OCI-LY3 (cell line): ENCODE results near the gene KLHL30.

Experiments
- H2AFZ ChIP-seq: fragments of 200-600, 300-600 bp; shearing (Covaris generic); 2 replicates; pipeline ENCODE4 v1.6.0; 2014; ENCODE audit warnings: antibody characterized with exemption, low read depth, low read length
- H3K27ac ChIP-seq: fragments of 200-600, 300-600 bp; sonication (generic); 2 replicates; pipeline ENCODE4 v1.5.1; 2014; ENCODE audit warnings: mild to moderate bottlenecking, low read length, moderate library complexity, mixed read lengths
- H3K27me3 ChIP-seq: fragments of 200-600, 300-600 bp; sonication (generic); 2 replicates; pipeline ENCODE4 v1.6.1; 2014; ENCODE audit warnings: low read depth, low read length, mixed read lengths
- H3K36me3 ChIP-seq: fragments of 200-600, 300-600 bp; sonication (generic); replicated peaks from 2 replicates; pipeline ENCODE3; 2014; ENCODE audit warnings: low read depth, low read length, mixed read lengths
- H3K4me1 ChIP-seq: fragments of 300-600, 200-600 bp; sonication (generic); 2 replicates; pipeline ENCODE4 v1.6.1; 2014; ENCODE audit warnings: low read length, mixed read lengths
- H3K4me2 ChIP-seq: fragments of 200-600, 300-600 bp; sonication (generic); 2 replicates; pipeline ENCODE4 v1.6.1; 2014; ENCODE audit warnings: low read length, mixed read lengths
- H3K4me3 ChIP-seq: fragments of 300-600, 200-600 bp; sonication (generic); 2 replicates; pipeline ENCODE4 v1.5.1; 2014; ENCODE audit warnings: antibody characterized with exemption, mild to moderate bottlenecking, low read length, moderate library complexity
- H3K79me2 ChIP-seq: fragments of 300-600, 200-600 bp; shearing (Covaris generic); 2 replicates; pipeline ENCODE4 v1.6.1; 2014; ENCODE audit warnings: mild to moderate bottlenecking, low read length, mixed read lengths
- H3K9ac ChIP-seq: fragments of 300-600, 200-600 bp; shearing (Covaris generic); 2 replicates; pipeline ENCODE4 v1.6.0; 2014; ENCODE audit warnings: mild to moderate bottlenecking, low read length, moderate library complexity
- H3K9me3 ChIP-seq: fragments of 200-600, 300-600 bp; shearing (Covaris generic); 2 replicates; pipeline ENCODE4 v1.6.1; 2014; ENCODE audit warnings: low read length, mixed read lengths; ENCODE audit not compliant: insufficient read depth
- H4K20me1 ChIP-seq: fragments of 200-600, 300-600 bp; sonication (generic); 2 replicates; pipeline ENCODE4 v1.6.1; 2016; ENCODE audit warnings: low read length, mixed read lengths; ENCODE audit not compliant: insufficient read depth
- EZH2phosphoT487 ChIP-seq: fragments of 200-600 bp; shearing (Covaris generic); IDR thresholded peaks from 2 replicates; pipeline ENCODE4 v1.6.1; 2018; ENCODE audit warnings: antibody characterized with exemption, mixed run types, low read depth
- TF ChIP-seq, protein P1 (sequence below): fragments of 200-600, 300-600 bp; sonication (generic); IDR thresholded peaks from 2 replicates; pipeline ENCODE4 v1.5.1; 2014; ENCODE audit warnings: antibody characterized with exemption, low read length, low read depth

The KLHL30 gene

DNA sequence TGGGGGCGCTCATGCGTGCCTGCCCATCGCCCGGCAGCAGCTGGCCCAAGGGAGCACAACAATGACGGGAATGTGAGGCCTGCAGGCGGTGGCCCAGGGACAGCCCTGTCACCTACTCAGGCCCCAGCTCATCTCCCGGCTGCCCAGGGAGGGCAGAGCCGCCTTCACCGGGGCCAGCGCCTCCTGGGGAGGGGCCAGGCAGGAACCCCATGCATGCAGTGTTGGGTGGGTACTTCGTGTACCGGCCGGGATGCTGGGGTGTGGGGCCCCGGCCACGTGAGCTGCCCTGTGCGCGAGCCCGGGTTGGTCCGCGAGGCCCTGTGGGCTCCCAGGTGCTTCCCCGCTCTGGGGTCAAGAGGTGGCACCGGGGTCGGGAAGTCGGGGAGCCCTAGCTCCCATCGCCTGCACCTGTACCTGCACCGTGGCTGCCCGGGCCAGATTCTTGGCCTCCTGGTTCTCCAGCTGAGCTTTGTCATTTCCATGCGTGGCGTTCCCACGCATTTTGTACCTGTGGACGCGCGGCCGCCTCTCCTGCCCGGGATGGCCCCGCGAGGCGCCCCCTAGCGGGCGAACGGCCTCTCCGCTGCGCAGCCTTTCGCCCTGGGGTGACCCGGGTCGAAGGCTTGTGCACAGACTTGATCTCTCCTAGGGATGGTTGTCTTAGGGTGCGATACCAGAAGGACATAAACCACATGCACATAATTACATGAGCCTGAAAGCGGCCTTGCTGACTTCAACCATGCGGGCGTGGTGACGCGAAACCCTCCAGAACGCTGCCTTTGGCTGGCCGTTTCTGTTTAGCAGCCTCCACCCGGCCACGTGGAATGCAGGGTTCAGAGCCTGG is 950 bp downstream of the KLHL30 start:
- Histone ChIP-seq H3K79me2 (no peaks in the 10 kb centered on the region), H3K4me2 (peak overlapping the region; percentile 82), H3K9ac (0 out of 2 replicates have a peak overlapping the region, but pooled peaks have one; percentile 13), H3K9me3 (no peaks in the 10 kb centered on the region), H3K27ac (no peak overlapping the region), H3K4me3 (peak overlapping the region; percentile 72), H3K27me3 (no peaks in the 10 kb centered on the region), H2AFZ (peak overlapping the region; percentile 69; the same call in 1 of the 2 replicates), H4K20me1 (no peaks in the 10 kb centered on the region), H3K36me3 (no peaks in the 10 kb centered on the region), H3K4me1 (peaks cover 6% of the 10 kb centered on the region)
- TF ChIP-seq, protein P1, sequence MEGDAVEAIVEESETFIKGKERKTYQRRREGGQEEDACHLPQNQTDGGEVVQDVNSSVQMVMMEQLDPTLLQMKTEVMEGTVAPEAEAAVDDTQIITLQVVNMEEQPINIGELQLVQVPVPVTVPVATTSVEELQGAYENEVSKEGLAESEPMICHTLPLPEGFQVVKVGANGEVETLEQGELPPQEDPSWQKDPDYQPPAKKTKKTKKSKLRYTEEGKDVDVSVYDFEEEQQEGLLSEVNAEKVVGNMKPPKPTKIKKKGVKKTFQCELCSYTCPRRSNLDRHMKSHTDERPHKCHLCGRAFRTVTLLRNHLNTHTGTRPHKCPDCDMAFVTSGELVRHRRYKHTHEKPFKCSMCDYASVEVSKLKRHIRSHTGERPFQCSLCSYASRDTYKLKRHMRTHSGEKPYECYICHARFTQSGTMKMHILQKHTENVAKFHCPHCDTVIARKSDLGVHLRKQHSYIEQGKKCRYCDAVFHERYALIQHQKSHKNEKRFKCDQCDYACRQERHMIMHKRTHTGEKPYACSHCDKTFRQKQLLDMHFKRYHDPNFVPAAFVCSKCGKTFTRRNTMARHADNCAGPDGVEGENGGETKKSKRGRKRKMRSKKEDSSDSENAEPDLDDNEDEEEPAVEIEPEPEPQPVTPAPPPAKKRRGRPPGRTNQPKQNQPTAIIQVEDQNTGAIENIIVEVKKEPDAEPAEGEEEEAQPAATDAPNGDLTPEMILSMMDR = peak; percentile 65
- TF ChIP-seq EZH2phosphoT487 = no peak

DNA sequence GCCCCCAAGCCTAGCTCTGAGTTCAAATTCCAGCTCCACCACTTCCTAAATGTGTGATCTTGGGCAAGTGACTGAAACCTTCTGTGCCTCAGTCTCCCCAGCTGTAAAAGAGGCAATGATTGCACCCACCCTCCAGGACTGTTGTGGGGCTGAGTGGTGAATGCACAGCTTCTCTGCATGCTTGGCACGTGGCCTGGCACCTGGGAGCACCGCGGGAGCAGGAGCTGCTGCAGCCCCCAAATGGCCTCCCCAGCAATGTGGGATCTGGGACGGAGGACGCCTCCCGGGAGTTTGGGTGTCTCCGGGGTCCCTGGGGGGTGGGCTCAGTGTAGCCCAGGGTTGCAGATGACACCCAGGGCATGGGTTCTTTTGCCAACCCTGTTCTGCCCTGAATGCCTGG is 1.6 kb downstream of the KLHL30 start:
- no peak overlapping the region for H3K9ac ChIP-seq
- H3K79me2 ChIP-seq = no peaks in the 10 kb centered on the region
- H3K9me3 ChIP-seq = no peaks in the 10 kb centered on the region
- no peaks in the 10 kb centered on the region for H3K36me3 ChIP-seq
- H3K4me3 ChIP-seq = no peak overlapping the region
- TF ChIP-seq EZH2phosphoT487 = no peak
- TF ChIP-seq, protein P1 = no peak
- H4K20me1 ChIP-seq = no peaks in the 10 kb centered on the region
- H2AFZ ChIP-seq = no peak overlapping the region
- no peak overlapping the region for H3K4me2 ChIP-seq
- no peaks in the 10 kb centered on the region for H3K27me3 ChIP-seq
- H3K27ac ChIP-seq = no peak overlapping the region
- peaks cover 6% of the 10 kb centered on the region for H3K4me1 ChIP-seq

DNA sequence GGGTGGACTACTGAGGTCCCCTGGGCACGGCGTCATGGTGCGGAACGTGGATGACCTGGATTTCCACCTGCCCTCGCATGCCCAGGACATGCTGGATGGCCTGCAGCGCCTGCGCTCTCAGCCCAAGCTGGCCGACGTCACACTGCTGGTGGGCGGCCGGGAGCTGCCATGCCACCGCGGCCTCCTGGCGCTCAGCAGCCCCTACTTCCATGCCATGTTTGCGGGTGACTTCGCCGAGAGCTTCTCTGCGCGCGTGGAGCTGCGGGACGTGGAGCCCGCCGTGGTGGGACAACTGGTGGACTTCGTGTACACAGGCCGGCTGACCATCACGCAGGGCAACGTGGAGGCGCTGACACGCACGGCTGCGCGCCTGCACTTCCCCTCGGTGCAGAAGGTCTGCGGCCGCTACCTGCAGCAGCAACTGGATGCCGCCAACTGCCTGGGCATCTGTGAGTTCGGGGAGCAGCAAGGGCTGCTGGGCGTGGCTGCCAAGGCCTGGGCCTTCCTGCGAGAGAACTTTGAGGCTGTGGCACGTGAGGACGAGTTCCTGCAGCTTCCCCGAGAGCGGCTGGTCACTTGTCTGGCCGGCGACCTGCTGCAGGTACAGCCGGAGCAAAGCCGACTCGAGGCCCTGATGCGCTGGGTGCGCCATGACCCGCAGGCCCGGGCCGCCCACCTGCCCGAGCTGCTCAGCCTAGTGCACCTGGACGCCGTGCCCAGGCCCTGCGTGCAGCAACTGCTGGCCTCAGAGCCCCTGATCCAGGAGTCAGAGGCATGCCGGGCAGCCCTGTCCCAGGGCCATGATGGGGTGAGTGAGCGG is 2.5 kb downstream of the KLHL30 start:
- Histone ChIP-seq H3K9ac (no peak overlapping the region), H2AFZ (no peak overlapping the region), H3K27ac (no peak overlapping the region), H3K27me3 (no peaks in the 10 kb centered on the region), H3K4me2 (no peak overlapping the region), H3K9me3 (no peaks in the 10 kb centered on the region), H4K20me1 (no peaks in the 10 kb centered on the region), H3K4me1 (peaks cover 6% of the 10 kb centered on the region), H3K79me2 (no peaks in the 10 kb centered on the region), H3K4me3 (no peak overlapping the region), H3K36me3 (no peaks in the 10 kb centered on the region)
- TF ChIP-seq EZH2phosphoT487 = no peak
- TF ChIP-seq, protein P1 = no peak
